Immature natural killer cell (primary cell): ENCODE results near the gene ADGRG7. TPM values are rescaled to one million over a fixed set of nuclear protein-coding genes. Genes with fewer than 3 reads are reported as not detected.
"Not testable (repeated sequence)": the region's sequence is repeated elsewhere in the genome, so short reads cannot be mapped to it uniquely, and the experiment has no call there.

ENCODE experiments used
- DNase-seq, 3 donors: peaks; one replicate each; pipeline ENCODE4 v3.0.0; 2022; ENCODE audit warnings: mixed read lengths in 1 of 3
- H3K27ac Mint-ChIP-seq, 6 donors: one replicate each; pipeline ENCODE4 v1.8.0; 2020; ENCODE audit warnings: mixed read lengths in 6 of 6, mild to moderate bottlenecking in 5 of 6, inconsistent platforms in 4 of 6, moderate library complexity in 3 of 6
- H3K27me3 Mint-ChIP-seq, 3 donors: one replicate each; pipeline ENCODE4 v1.8.0; 2020 to 2021; ENCODE audit warnings: low read depth in 3 of 3, mild to moderate bottlenecking in 3 of 3, mixed read lengths in 3 of 3, moderate library complexity in 3 of 3, inconsistent platforms in 1 of 3
- H3K36me3 Mint-ChIP-seq, 3 donors: one replicate each; pipeline ENCODE4 v1.8.0; 2020; ENCODE audit warnings: mixed read lengths in 3 of 3, inconsistent platforms in 2 of 3, mild to moderate bottlenecking in 2 of 3
- H3K4me1 Mint-ChIP-seq, 2 donors: one replicate each; pipeline ENCODE4 v1.8.0; 2020; ENCODE audit warnings: inconsistent platforms in 2 of 2, mild to moderate bottlenecking in 2 of 2, mixed read lengths in 2 of 2, moderate library complexity in 1 of 2
- H3K4me3 Mint-ChIP-seq, 5 donors: one replicate each; pipeline ENCODE4 v1.8.0; 2020; ENCODE audit warnings: mild to moderate bottlenecking in 5 of 5, mixed read lengths in 5 of 5, inconsistent platforms in 3 of 5, moderate library complexity in 3 of 5
- H3K9me3 Mint-ChIP-seq, 6 donors: one replicate each; pipeline ENCODE4 v1.8.0; 2020; ENCODE audit warnings: mild to moderate bottlenecking in 6 of 6, mixed read lengths in 6 of 6, inconsistent platforms in 4 of 6, moderate library complexity in 3 of 6
- polyA plus RNA-seq, 3 donors: library from polyadenylated mRNA; unstranded; fragments of 300-500 nt; fragmentation: Illumina TruSeq; gene quantifications; one replicate each; pipeline ENCODE4 v1.2.3, GENCODE V29; 2021

ADGRG7 gene
- polyA plus RNA-seq, 3 donors from 2014 or later, result not detected

GRCh38 chr3:100645913-100646312, 36.5 kb downstream of the ADGRG7 start:
- DNase-seq, result no peak
- H3K9me3 Mint-ChIP-seq, result no peaks in the 10 kb centered on the region
- H3K27ac Mint-ChIP-seq, result no peak overlapping the region
- no peaks in the 10 kb centered on the region for H3K4me1 Mint-ChIP-seq
- no peaks in the 10 kb centered on the region for H3K36me3 Mint-ChIP-seq
- H3K27me3 Mint-ChIP-seq, result peaks cover 0 to 6% (median 3%) of the 10 kb centered on the region in 3 donors
- no peak overlapping the region for H3K4me3 Mint-ChIP-seq

- no peak for DNase-seq
- H3K27ac Mint-ChIP-seq, result no peak overlapping the region
- peaks cover 0 to 6% (median 4%) of the 10 kb centered on the region in 3 donors for H3K27me3 Mint-ChIP-seq
- H3K4me3 Mint-ChIP-seq, result no peak overlapping the region
- H3K9me3 Mint-ChIP-seq, result no peaks in the 10 kb centered on the region
- H3K4me1 Mint-ChIP-seq, result no peaks in the 10 kb centered on the region
- H3K36me3 Mint-ChIP-seq, result no peaks in the 10 kb centered on the region
Observed at GRCh38 chr3:100647171-100647570, 37.8 kb downstream of the ADGRG7 start.

- Mint-ChIP-seq H3K27ac (no peak overlapping the region), H3K9me3 (no peaks in the 10 kb centered on the region), H3K4me1 (no peaks in the 10 kb centered on the region), H3K36me3 (no peaks in the 10 kb centered on the region), H3K27me3 (peaks cover 0 to 6% (median 4%) of the 10 kb centered on the region in 3 donors), H3K4me3 (no peak overlapping the region)
- no peak for DNase-seq
Observed at GRCh38 chr3:100647657-100648056, 38.3 kb downstream of the ADGRG7 start.

GRCh38 chr3:100650651-100651619, 41.5 kb downstream of the ADGRG7 start:
- Mint-ChIP-seq H3K9me3 (no peaks in the 10 kb centered on the region), H3K36me3 (no peaks in the 10 kb centered on the region), H3K27ac (no peak overlapping the region), H3K27me3 (peaks cover 0 to 6% (median 1%) of the 10 kb centered on the region in 3 donors), H3K4me1 (no peaks in the 10 kb centered on the region), H3K4me3 (no peak overlapping the region)
- no peak for DNase-seq

- no peak for DNase-seq
- Mint-ChIP-seq H3K27ac (no peak overlapping the region), H3K27me3 (peaks cover 0 to 3% (median 3%) of the 10 kb centered on the region in 3 donors), H3K9me3 (no peaks in the 10 kb centered on the region), H3K4me3 (no peak overlapping the region), H3K36me3 (no peaks in the 10 kb centered on the region), H3K4me1 (no peaks in the 10 kb centered on the region)
Observed at GRCh38 chr3:100653604-100654294, 44.3 kb downstream of the ADGRG7 start.

GRCh38 chr3:100656945-100657344, 47.5 kb downstream of the ADGRG7 start:
- H3K9me3 Mint-ChIP-seq, result peaks cover 0 to 2% (median 0%) of the 10 kb centered on the region in 6 donors
- no peak overlapping the region for H3K4me3 Mint-ChIP-seq
- H3K4me1 Mint-ChIP-seq, result no peaks in the 10 kb centered on the region
- peaks cover 0 to 5% (median 4%) of the 10 kb centered on the region in 3 donors for H3K27me3 Mint-ChIP-seq
- DNase-seq, result no peak
- H3K27ac Mint-ChIP-seq, result no peak overlapping the region
- no peaks in the 10 kb centered on the region for H3K36me3 Mint-ChIP-seq

GRCh38 chr3:100661294-100661693, 51.9 kb downstream of the ADGRG7 start:
- not testable (repeated sequence) for H3K36me3 Mint-ChIP-seq, H3K4me3 Mint-ChIP-seq, H3K9me3 Mint-ChIP-seq, H3K27ac Mint-ChIP-seq, H3K27me3 Mint-ChIP-seq, DNase-seq
- peaks cover 8 to 13% of the 10 kb centered on the region in 2 donors for H3K4me1 Mint-ChIP-seq

GRCh38 chr3:100662113-100662823, 52.9 kb downstream of the ADGRG7 start:
- Mint-ChIP-seq H3K27ac (no peak overlapping the region), H3K4me3 (no peak overlapping the region), H3K27me3 (peaks cover 0 to 8% (median 7%) of the 10 kb centered on the region in 3 donors), H3K9me3 (peaks cover 0 to 3% (median 0%) of the 10 kb centered on the region in 6 donors), H3K36me3 (no peaks in the 10 kb centered on the region), H3K4me1 (peaks cover 8 to 13% of the 10 kb centered on the region in 2 donors)
- no peak for DNase-seq

- peak overlapping the region; percentile 5 to 42 (median 12) for H3K27ac Mint-ChIP-seq
- DNase-seq, result peak in 1 of 3 donors; percentile 0
- H3K27me3 Mint-ChIP-seq, result peaks cover 0 to 8% (median 7%) of the 10 kb centered on the region in 3 donors
- peak overlapping the region; percentile 28 to 72 (median 63) for H3K4me3 Mint-ChIP-seq
- H3K36me3 Mint-ChIP-seq, result no peaks in the 10 kb centered on the region
- H3K9me3 Mint-ChIP-seq, result peaks cover 0 to 4% (median 0%) of the 10 kb centered on the region in 6 donors
- H3K4me1 Mint-ChIP-seq, result peaks cover 8 to 13% of the 10 kb centered on the region in 2 donors
Observed at GRCh38 chr3:100665230-100665629, 55.8 kb downstream of the ADGRG7 start.

- H3K27me3 Mint-ChIP-seq, H3K27ac Mint-ChIP-seq, H3K36me3 Mint-ChIP-seq, DNase-seq, H3K4me3 Mint-ChIP-seq: not testable (repeated sequence)
- H3K4me1 Mint-ChIP-seq, result peaks cover 8 to 13% of the 10 kb centered on the region in 2 donors
- peaks cover 4 to 11% (median 4%) of the 10 kb centered on the region in 6 donors for H3K9me3 Mint-ChIP-seq
Observed at GRCh38 chr3:100666699-100667098, 57.3 kb downstream of the ADGRG7 start.

- not testable (repeated sequence) for H3K27me3 Mint-ChIP-seq, DNase-seq, H3K27ac Mint-ChIP-seq, H3K36me3 Mint-ChIP-seq, H3K4me3 Mint-ChIP-seq
- peaks cover 4 to 11% (median 4%) of the 10 kb centered on the region in 6 donors for H3K9me3 Mint-ChIP-seq
- peaks cover 8 to 13% of the 10 kb centered on the region in 2 donors for H3K4me1 Mint-ChIP-seq
Observed at GRCh38 chr3:100667316-100667715, 57.9 kb downstream of the ADGRG7 start.

- not testable (repeated sequence) for H3K4me1 Mint-ChIP-seq, H3K4me3 Mint-ChIP-seq, DNase-seq, H3K36me3 Mint-ChIP-seq, H3K27ac Mint-ChIP-seq
- Mint-ChIP-seq H3K27me3 (peaks cover 0 to 11% (median 8%) of the 10 kb centered on the region in 3 donors), H3K9me3 (peaks cover 4 to 11% (median 5%) of the 10 kb centered on the region in 6 donors)
Observed at GRCh38 chr3:100670995-100671394, 61.6 kb downstream of the ADGRG7 start.

GRCh38 chr3:100681496-100681895, 72.1 kb downstream of the ADGRG7 start:
- Mint-ChIP-seq H3K27me3 (peaks cover 1 to 10% (median 3%) of the 10 kb centered on the region in 3 donors), H3K27ac (no peak overlapping the region), H3K36me3 (peaks cover 0 to 4% (median 0%) of the 10 kb centered on the region in 3 donors), H3K4me1 (no peaks in the 10 kb centered on the region), H3K9me3 (peaks cover 0 to 1% (median 0%) of the 10 kb centered on the region in 6 donors), H3K4me3 (no peak overlapping the region)
- no peak for DNase-seq
